ENCODE data around the gene SLFN5.
A peak's percentile ranks its signal among the peaks of the same experiment; 100 is the strongest.
"Not testable (repeated sequence)": the region's sequence is repeated elsewhere in the genome, so short reads cannot be mapped to it uniquely, and the experiment has no call there.

SLFN5 gene

GRCh38 chr17:35242805-35243560, at the start of gene SLFN5:
Gene SLFN5 (plus strand): TSS chr17:35243072. CDS start chr17:35258691, 15,619 bp downstream.
- DNase-seq (ENCODE audit: low spot score), result peak; percentile 96

GRCh38 chr17:35194001-35194400, 48.9 kb upstream of the SLFN5 start, which contains the start of gene SLC35G3:
Gene SLC35G3 (minus strand): TSS chr17:35194393. CDS start chr17:35194307, 86 bp downstream.
- not testable (repeated sequence) for DNase-seq (ENCODE audit: low spot score)

GRCh38 chr17:35195062-35195461, 47.8 kb upstream of the SLFN5 start:
- not testable (repeated sequence) for DNase-seq (ENCODE audit: low spot score)

GRCh38 chr17:35202582-35202981, 40.3 kb upstream of the SLFN5 start:
- not testable (repeated sequence) for DNase-seq (ENCODE audit: low spot score)

- DNase-seq (ENCODE audit: low spot score), result peak; percentile 53
Observed at GRCh38 chr17:35210741-35211140, 32.1 kb upstream of the SLFN5 start.

DNA sequence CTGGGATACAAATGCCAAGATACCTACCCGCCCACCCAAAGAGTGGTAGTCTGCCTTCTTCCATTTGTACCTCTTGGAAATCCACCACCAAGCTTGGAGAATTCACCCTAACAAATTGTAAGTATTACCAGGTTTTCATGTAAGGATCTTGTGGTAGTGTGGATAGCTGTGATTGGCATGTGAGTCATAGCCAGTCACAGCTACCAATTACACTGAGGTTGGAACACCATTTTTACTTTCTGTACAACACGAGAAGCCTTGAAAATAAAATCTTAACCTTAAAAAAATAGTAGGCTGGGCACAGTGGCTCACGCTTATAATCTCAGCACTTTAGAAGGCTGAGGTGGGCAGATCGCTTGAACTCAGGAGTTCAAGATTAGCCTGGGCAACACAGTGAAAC, 30.2 kb upstream of the SLFN5 start:
- peak; percentile 44 for DNase-seq (ENCODE audit: low spot score)

GRCh38 chr17:35213412-35213940, 29.4 kb upstream of the SLFN5 start:
- DNase-seq (ENCODE audit: low spot score), result no peak

- peak; percentile 89 for DNase-seq (ENCODE audit: low spot score)
Observed at GRCh38 chr17:35214192-35214591, 28.7 kb upstream of the SLFN5 start.

GRCh38 chr17:35214631-35215273, 28.1 kb upstream of the SLFN5 start:
- DNase-seq (ENCODE audit: low spot score), result peak; percentile 77

- no peak for DNase-seq (ENCODE audit: low spot score)
Observed at GRCh38 chr17:35217107-35217506, 25.8 kb upstream of the SLFN5 start.

DNA sequence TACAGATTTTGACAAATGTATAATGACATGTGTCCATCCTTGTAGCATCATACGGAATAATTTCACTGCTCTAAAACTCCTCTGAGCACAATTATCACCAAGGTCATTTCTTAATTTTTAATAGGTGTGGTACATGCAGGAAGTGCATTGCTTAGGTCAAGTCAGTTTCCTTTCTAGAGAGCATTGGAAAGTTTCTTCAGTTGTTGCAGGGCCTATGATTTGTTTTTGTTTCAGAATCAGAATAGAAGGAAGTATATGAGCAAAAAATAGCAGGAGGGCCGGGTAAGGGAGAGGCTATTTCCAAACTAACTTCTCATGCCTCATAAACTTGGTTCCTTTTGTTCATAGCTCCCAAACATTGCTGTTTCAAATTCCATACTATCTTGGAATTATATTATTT, 24.0 kb upstream of the SLFN5 start:
- DNase-seq (ENCODE audit: low spot score), result no peak

- DNase-seq (ENCODE audit: low spot score), result no peak
Observed at GRCh38 chr17:35222452-35222851, 20.4 kb upstream of the SLFN5 start.

- DNase-seq (ENCODE audit: low spot score), result no peak
Observed at GRCh38 chr17:35224436-35224835, 18.4 kb upstream of the SLFN5 start.

DNA sequence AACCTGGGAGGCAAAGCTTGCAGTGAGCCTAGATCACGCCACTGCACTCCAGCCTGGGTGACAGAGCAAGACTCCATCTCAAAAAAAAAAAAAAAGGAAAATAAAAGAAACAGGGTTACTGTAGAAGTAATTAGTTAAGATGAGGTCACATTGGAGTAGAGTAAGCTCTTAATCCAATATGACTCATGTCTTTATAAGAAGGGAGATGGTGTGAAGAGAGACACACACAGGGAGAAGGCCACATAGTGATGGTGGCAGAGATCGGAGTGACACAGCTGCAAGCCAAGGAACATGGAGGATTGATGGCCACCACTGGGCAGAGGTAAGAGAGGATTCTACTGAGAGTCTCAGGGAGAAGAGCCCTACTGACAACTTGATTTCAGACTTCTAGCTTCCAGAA, 15.3 kb upstream of the SLFN5 start:
- no peak for DNase-seq (ENCODE audit: low spot score)

- no peak for DNase-seq (ENCODE audit: low spot score)
Observed at GRCh38 chr17:35229638-35230037, 13.2 kb upstream of the SLFN5 start.

- DNase-seq (ENCODE audit: low spot score), result not testable (repeated sequence)
Observed at GRCh38 chr17:35234315-35234714, 8.6 kb upstream of the SLFN5 start.

GRCh38 chr17:35235289-35235688, 7.6 kb upstream of the SLFN5 start:
- DNase-seq (ENCODE audit: low spot score), result peak; percentile 46

DNA sequence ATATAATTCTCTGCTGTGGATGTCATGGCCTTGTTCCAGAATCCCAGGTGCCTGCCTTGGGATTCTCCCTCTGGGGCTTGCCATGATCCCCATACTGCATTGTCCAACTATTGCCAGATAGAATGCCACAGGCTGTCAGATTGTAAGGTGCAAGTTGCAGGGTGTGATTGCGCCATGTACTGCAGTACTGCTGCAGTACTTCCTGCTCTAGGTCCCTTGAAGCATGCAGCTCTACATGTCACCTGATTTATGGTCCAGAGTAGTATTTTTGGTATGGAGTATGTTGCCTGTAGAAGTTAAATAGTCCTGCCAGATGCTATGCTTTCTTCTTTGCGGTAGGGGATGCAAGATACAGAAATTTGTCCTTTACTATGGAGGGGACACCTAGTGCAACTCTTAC, 7.0 kb upstream of the SLFN5 start:
- DNase-seq (ENCODE audit: low spot score), result no peak

DNA sequence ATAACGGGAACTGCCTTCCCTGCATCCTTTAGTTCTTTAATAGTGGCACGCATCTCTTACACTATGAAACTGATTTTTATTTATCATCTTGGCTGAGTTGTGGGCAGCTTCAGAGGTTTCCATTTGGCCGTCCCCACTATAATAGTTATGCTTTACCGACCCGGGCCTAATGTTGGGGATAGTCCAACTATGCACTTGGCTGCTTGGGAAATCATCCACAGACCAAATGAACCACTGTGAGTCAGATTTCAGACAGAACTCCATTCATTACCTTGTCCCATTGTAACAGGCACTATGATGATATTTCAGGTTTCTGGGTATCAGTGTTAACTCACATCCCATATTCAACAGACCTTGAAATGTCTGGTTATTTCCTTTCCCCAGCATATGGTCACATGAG, 6.1 kb upstream of the SLFN5 start:
- DNase-seq (ENCODE audit: low spot score), result no peak

DNA sequence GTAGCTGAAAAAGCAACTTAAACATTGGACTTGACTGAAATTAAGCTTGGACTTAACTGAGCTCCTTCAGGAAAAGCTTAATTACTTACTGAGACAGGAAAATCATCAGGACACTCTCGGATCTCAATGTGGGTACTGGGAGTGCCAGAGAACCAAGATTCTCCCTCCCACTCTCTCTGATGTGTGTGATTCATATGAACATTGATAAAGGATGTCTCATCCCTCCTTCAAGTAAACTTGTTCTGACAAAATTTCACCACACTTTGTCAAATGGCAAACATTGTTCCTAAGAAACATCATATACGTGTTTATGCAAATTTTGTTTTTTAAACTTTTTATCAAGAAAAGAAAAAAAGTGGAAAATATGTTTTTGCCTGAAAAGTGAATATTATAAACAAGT, 4.1 kb upstream of the SLFN5 start:
- peak; percentile 58 for DNase-seq (ENCODE audit: low spot score)

DNA sequence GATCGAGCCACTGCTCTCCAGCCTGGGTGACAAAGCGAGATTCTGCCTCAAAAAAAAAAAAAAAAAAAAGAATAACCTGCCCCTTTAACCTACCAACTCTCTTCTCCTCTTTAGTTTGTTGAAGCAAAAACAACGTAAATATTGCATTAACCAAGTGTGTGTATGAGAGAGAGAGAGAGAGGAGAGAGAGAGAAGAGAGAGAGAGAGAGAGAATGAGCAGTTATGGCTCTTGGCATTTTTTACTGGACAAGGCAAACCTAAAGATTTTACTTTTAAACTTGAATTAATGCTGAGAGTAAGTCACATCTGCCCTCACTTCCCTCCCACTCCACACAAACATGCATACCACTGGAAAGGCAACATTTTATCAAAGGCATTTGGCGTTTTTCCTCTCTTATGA, 3.0 kb upstream of the SLFN5 start:
- DNase-seq (ENCODE audit: low spot score), result no peak

DNA sequence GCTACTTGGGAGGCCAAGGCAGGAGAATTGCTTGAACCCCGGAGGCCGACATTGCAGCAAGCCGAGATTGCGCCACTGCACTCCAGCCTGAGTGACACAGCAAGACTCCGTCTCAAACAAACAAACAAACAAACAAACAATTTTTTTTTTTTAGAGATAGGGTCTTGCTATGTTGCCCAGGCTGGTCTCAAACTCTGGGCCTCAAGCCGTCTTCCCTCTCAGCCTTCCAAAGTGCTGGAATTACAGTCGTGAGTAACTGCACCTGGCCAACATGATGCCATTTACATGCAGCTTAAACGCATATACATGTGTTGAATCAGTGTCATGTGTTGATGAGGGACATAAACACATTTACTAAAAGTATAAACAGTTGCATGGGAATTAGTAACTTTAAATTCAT, 2.0 kb upstream of the SLFN5 start:
- DNase-seq (ENCODE audit: low spot score), result no peak

DNA sequence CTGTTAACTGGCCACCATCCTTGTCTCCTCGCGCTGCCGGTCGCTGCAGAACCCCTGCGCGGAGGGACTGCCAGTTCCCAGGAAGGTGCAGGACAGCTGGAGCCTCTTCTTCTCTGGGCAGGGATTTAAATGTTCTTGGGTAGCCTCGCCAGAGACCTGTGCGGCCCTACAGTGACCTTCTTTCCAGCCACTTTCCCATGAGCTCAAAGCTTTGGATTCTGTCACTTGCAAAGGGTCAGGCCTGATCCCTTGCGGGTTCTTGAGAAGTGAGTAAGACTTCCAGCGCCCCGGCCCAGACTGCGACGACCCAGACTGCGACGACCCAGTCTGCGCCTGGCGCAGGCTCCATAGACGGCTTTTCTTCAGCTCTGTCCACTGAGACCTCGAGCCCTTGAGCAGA, 1.4 kb upstream of the SLFN5 start:
- peak; percentile 54 for DNase-seq (ENCODE audit: low spot score)

All from CD4-positive, alpha-beta T cell treated with Interleukin-2 at 100 ng/mL for 4 hours (primary cell).